Raji (cell line): ENCODE data around the gene CLIP2.

ENCODE experiments used
- POLR2A ChIP-seq: IDR thresholded peaks from 2 replicates; pipeline ENCODE4 v1.6.1; 2011; ENCODE audit warnings: low read depth, low read length, control low read depth; ENCODE audit not compliant: insufficient read depth

Gene CLIP2

DNA sequence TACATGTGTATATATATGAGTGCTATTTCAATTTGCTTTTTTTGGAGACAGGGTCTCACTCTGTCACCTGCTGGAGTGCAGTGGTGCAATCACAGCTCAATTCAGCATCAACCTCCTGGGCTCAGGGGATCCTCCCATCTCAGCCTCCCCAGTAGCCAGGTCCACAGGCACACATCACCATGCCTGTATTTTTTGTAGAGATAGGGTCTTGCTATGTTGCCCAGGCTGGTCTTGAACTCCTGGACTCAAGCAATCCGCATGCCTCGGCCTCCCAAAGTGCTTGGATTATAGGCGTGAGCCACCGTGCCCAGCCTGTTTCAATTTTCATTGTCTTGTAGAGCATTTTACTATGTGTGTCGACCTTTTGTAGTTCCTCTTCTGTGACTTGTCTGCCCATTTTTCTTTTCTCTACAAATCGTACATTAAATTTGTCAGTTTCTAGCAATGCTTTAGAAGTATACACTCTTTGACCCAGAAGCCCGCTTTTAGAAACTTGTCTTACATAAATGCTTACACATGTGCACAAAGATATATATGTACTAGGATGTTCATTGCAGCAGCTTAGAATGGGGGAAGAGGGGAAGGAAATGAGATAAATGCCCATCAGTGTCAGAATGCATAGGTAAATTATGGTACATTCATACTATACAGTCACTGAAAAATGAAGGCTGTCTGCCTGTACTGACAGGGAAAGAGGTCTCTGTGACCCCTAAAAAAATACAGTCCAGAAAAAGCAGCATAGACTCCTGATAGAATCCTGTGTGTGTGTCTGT is 22.8 kb upstream of the CLIP2 start:
- no peak for TF ChIP-seq POLR2A

DNA sequence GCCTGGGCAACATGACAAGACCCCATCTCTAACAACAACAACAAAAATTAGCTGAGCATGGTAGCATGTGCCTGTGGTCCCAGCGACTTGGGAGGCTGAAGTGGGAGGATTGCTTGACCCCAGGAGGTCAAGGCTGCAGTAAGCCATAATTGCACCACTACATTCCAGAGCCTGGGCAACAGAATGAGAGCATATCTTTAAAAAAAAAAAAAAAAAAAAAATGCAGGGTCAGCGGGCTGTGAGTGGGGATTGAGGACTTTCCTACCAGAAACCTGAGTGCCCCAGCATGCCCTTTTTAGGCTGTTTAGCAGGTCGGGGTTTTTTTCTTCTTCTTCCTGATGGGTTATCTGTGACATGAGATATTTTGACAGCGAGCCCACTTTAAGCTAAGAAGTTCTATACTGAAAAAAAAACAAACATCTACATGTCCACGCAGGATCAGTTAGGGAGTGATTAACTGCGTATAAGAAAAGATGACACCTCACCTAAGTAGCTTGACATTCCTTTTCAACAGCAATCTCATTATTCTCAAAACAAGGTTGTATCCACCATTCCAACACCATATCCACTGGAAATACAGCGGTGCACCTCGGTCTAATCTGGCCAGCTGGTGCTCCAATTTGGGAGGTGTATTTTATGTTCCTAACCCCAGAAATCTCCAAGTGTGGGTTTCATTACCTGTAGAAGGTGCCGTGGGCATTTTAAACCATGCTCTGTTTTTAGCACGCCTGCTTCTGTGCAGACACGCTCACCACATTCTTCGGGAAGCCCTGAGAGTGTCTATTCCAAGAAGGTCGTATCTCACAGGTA is 21.2 kb upstream of the CLIP2 start:
- no peak for TF ChIP-seq POLR2A

DNA sequence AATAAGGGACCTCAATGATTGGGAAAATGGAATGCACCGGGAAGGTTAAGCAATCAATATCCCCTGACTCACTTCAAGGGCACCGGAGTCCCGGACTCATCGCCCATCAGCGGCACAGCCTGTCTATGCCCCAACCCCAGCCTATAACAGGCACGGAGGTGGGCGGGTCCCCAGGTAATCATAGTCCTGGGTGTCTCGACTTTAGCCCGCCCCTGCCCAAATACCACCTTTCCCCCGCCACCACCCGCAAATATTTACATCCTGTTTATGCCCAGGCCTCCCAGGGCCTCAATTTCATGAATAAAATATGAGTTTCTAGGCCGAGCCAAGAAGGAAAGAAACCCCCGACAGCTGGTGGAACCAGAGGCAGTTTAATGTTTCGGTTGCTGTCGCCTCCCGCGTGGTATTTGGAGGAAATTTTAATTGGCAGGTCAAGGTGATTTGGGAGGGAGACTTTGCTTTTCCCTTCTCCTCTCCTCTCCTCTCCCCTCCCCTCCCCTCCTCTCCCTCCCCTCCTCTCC is 19.4 kb upstream of the CLIP2 start:
- TF ChIP-seq POLR2A, result no peak

GRCh38 chr7:74271742-74272141 is 17.5 kb upstream of the CLIP2 start:
- no peak for TF ChIP-seq POLR2A

DNA sequence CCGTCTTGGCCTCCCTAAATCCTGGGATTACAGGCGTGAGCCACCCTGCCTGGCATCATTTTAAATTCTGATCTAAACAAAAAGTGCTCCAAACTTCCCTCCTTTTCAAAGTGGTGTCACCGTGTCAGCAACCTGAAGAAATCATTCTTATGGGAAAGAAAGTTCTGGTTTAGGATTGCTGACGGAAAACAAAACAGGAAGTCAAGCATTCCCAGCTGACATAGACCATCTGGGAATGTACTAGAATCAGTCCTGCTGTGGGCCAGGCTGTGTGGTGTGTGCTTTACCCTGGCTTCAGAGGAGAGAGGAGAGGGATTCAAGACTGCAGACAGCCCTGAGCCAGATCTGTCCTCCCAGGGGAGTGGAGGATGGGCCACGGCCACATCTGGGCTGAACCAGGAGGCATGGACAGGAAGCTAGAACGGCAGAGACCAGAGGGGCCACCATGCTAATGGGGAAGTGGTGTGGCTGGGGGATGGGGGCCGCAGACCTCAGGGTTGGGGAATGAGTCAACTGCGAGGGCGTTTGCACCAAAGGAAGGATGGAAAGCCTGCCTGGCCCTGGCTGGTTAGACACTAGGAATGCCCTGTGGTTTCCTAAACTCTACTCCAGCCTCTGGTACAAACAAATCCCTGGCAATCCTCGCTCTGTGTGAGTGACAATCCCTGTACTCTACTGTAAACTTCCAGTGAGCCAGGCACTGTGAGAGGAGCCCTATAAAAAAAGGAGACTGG is 16.7 kb upstream of the CLIP2 start:
- no peak; the same call in 1 of the 2 replicates for TF ChIP-seq POLR2A

DNA sequence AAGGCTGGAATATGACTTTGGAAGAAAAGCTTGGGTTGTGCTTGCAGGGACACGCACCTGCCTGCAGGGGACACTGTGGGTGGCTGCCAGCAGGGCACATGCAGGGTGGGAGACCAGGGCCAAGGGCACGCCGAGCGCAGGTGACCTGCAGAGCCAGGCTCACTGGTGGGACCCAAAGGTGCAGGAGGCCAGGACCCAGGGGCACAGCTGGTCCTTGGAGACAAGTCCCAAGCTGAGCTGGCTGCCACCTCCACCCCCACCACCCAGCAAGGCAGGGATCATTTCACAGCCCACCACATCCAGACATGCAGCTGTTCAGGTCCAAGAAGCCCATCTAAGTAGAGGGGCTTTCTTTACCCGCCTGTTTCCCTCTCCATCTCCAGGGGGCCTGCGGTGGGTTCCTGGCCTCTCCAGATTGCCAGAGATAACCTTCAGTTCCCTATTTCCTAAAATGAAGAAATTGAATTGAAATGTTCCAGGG is 13.8 kb upstream of the CLIP2 start:
- no peak for TF ChIP-seq POLR2A

DNA sequence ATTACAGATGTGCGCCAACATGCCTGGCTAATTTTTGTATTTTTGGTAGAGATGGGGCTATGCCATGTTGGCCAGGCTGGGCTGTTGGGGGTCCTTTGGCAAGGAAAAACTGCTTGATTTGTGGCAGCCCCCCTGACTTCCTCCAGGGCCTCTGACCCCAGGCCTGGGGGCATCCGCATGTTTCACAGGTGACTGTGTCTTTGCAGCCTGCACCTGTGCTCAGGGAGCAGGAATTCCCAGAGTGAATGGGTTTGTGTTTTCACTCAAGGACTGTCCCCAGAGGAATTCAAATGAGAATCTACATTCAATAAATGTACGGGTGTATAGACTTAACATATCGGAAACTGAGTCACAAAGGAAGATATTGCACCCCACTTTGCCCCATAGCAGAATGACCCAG is 11.6 kb upstream of the CLIP2 start:
- TF ChIP-seq POLR2A, result no peak

DNA sequence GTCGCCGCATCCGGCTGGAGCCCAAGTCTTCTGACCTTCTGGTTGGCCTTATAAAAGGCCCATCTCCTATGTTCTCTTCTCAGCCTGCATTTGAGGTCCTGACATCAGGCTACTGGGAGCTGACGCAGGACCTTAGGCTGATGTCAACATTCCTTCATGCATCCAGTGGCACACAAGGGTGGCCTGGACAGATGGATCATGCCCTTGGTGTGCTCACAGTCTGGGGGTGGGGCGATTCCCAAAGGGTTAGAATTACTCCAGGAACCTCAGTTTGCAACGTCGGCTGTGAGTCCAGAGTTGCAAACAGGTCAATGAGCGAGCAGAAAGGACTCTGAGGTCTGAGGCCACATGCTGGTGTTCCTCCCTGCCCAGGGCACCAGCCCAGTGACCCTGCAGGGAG is 8.2 kb upstream of the CLIP2 start:
- no peak for TF ChIP-seq POLR2A

- TF ChIP-seq POLR2A, result no peak
Measured at GRCh38 chr7:74282748-74283459, 6.3 kb upstream of the CLIP2 start.

DNA sequence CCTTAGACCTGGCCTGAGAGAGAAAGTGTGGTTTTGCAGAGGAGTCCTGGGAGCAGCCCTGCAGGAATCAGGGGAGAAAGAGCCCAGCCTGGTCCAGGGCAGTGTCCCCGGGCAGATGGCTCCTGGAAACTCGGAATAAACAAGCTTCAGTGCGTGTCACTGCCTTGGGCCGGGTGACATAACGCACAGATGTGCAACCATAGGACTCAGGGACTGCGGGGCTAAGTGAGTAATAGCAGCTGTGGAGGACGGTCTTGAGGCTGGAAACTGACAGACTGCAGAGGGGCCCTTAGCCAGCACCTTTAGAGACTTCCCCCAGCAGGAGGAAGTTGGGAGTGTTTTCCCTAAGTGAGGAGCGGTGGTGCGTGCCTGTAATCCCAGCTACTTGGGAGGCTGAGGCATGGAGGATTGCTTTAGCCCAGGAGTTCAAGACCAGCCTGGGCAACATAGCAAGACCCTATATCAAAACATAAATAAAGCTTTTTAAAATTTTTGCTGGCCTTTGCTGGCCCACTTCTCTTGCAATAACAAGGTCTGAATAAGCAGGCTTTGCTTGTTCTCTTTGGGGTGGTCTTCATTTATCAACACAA is 5.3 kb upstream of the CLIP2 start:
- no peak for TF ChIP-seq POLR2A

DNA sequence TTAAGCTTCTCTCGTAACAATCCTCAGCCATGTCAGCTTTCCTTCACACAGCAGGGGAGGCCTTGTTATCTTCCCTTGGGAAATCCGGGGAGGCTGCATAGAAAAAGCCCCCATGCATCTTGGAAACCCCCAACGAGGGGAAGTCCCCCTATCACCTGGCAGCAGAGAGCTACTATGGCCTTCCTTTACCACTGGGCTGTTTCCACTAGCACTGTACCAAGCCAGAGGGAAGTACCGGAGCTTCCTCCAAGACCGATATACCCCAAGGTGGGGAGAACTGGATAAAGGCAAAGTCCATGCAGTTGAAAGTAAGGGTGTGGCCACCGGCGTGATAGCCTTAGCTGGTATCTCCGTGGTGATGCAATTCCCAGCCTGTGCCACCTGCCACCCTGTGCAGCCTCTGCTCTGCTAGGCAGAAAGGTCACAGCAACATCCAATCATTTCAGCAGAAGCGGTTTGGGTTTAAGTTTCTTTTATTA is 4.4 kb upstream of the CLIP2 start:
- TF ChIP-seq POLR2A, result no peak

GRCh38 chr7:74286131-74286530 is 3.1 kb upstream of the CLIP2 start:
- TF ChIP-seq POLR2A, result no peak

DNA sequence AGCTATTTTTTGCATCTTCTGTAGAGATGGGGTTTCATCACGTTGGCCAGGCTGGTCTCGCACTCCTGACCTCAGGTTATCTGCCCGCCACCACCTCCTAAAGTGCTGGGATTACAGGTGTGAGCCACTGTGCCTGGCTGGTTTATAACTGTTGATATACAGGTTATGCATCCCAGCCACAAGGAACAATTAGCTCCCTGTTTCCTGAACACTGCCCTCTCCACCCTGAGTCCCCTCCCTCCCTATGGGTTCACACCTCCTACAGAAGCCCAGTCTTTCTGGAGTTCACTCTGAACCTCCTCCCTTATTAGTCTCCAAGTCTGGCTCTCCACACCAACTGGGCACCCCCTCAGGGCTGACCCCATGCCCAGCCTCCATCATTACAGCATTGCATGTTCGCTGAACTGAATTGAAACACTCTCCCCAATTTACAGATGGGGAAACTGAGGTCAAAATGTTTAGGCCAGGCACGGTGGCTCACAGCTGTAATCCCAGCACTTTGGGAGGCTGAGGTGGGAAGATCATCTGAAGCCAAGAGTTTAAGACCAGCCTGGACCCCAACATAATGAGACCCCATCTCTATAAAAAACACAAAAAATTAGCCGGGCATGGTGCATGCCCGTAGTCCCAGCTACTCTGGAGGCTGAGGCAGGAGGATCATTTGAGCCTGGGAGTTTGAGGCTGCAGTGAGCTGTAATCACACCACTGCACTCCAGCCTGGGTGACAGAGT is 1.7 kb upstream of the CLIP2 start:
- no peak for TF ChIP-seq POLR2A
